Activated CD8-positive, alpha-beta memory T cell treated with anti-CD3 and anti-CD28 coated beads, Interleukin-2, amount 50 U/mL, for 1 hour (primary cell): ENCODE data around the gene EMC6.
"Not testable (repeated sequence)": the region's sequence is repeated elsewhere in the genome, so short reads cannot be mapped to it uniquely, and the experiment has no call there.

ENCODE experiments used
- DNase-seq: peaks from one replicate; pipeline ENCODE4 v3.0.0-alpha.2; 2020; ENCODE audit errors: extremely low read depth

EMC6 gene

DNA sequence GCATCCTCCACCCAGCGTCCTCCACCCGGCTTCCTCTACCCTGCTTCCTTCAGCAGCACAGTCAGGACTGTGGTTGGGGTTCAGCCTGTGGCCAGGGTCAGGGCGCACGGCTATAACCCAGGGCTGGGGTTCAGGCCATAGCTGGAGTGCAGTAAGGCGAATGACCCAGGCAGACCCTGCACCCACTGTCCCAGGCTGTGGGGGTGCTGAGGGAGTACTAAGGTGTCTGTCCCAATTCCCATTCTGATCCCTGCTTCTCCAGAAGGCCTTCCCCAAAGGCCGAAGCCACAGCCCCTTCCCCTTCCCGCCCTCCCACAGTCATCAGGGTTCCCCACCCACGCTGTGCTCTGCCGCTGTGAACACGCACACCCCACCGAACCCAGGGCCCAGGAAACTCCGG lies 12.4 kb downstream of the EMC6 start:
- no peak for DNase-seq

DNA sequence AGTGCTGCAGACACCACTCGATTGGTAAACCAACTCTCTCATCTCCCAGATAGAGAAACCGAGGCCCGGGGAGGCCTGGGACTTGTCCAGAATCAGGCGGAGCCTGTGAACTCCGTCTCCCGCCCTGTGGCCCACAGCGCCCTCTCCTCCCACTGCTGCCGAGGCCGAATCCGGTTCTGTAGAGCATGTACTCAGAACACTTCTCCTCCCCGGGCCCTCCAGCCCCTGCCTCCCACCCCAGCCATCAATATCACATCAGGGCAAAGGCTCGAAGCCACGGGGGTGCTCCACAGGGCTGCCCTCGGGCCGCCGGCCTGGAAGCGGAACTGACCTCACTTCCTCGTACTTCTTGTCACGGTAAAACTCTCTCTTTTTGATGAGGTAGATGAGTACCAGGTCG lies 13.0 kb downstream of the EMC6 start:
- no peak for DNase-seq

DNA sequence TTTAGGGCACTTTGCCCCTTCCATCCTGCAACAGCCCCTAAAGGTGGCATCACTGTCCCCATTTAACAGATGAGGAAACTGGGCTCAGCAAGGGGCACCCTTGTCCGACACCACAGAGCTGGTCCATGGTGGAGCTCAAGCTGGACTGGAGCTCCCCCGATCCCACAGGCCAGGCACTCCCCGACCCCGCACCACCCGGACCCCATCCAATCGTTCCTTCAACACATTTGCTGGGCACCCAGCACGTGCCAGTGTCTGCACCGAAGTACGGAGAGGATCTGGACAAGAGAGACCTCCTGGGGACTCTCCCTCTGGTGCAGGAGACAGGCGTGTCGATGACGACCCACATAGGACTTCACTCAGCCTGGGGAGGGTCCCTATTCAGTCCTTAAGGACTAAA lies 13.4 kb downstream of the EMC6 start:
- no peak for DNase-seq

DNA sequence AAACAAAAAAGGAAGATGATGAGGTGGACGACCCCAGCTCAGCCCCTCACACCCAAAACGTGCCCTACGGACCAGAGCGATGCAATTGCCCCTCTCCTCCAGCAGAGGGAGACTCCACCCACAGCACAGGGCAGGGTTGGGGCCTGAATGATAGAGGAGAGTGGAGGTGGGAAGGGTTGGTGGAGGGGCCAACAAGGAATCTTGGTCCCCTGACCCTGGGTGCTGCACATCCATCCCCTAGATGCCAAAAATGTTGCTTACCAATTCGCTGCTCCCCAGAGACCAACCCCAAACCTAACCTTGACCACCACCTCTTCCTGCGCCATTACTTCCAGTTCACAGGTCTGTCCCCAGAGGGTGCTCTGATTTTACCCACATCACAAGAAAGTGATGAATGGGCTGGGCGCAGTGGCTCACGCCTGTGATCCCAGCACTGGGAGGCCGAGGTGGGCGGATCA lies 14.5 kb downstream of the EMC6 start:
- no peak for DNase-seq

DNA sequence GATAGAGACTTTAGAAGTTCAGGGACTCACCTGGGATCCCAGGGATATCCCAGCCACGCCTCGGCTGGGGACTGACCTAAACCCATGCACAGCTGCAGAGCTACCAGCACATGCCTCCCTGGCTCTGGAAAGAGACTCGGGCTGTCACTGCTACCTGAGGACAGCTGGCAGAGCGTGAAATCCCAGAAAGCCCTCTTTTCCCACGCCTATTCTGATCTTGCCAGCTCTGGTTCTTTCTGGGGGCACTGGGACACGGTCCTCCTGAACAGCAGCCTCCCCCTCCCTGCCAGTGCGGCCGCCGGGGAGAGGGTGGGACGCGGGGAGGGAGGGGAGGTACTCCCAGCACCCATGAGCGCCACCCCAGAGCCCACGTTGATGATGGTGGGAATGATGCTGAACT lies 16.6 kb downstream of the EMC6 start:
- DNase-seq, result no peak

DNA sequence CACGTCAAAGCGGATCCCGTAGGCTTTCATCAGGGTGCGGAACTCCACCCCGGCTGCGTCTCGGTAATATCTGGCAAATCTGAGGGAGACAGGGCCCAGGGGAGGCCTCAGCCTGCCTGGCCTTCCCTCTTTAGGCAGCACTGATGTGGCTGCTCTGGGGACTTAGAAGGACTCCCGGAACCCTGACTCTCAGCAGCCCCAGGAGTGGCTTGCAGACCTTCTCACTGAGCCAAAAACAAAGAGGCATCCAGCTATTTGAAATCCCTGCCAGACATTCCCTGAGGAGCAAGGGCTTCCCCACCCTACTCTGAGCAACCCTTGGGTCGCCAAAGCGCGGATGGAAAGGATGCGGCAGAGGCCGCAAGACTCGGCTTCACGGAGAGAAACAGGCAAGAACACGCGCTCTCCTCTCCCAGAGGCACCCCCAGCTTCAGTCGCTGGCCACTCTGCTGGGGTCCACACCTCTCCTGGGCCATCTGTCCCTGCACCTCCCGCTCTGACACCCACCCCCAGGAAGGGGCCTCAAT lies 19.5 kb downstream of the EMC6 start:
- no peak for DNase-seq

DNA sequence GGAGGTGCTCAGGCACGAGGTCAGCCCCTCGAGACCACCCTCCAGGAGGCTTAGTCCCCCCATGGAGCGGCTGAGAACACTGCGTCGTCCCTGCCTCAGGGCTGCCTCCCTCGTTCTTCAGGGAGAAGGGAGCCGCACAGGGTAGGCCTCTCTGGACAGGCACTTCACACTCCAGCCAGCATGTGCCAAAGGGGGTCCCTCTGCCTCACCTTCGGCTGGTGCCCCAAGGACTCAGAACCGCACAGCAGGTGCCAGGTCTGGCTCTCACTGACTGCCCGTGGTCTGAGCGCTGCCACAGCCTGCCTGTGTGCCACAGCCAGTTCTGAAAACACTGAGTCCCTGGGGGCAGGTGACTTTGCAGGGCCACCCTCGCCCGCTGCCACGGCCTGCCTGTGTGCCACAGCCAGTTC lies 20.2 kb downstream of the EMC6 start:
- DNase-seq, result no peak

DNA sequence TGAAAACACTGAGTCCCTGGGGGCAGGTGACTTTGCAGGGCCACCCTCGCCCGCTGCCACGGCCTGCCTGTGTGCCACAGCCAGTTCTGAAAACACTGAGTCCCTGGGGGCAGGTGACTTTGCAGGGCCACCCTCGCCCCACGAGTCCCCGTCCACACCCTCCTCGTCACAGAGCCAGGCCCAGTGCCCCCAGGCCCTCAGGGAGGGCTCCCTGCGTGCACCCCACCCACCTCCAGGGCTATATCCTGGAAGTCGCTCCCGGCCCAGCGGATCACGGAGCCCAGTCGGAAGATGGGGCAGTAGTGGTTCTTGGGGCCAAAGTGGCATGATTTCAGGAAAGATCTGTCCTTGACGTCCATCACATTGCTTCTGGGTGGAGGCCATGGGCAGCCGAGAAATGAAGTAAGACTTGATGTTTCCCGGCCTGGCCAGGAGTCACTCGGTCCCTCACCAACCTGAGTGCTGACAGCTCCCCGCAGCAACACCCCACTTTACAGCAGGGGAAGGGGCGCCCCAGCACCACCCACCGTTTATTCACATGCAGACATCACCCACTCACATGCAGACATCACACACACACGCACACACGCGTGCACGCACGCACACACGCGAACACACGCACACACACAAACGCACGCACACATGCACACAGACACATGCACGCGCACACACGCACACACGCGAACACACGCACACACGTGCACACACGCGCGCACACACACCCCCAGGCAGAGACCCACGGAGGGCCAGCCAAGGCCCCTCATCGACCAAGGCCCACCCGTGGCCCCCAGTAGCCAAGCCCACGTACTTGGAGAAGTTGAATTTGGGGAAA lies 20.9 kb downstream of the EMC6 start:
- no peak for DNase-seq

DNA sequence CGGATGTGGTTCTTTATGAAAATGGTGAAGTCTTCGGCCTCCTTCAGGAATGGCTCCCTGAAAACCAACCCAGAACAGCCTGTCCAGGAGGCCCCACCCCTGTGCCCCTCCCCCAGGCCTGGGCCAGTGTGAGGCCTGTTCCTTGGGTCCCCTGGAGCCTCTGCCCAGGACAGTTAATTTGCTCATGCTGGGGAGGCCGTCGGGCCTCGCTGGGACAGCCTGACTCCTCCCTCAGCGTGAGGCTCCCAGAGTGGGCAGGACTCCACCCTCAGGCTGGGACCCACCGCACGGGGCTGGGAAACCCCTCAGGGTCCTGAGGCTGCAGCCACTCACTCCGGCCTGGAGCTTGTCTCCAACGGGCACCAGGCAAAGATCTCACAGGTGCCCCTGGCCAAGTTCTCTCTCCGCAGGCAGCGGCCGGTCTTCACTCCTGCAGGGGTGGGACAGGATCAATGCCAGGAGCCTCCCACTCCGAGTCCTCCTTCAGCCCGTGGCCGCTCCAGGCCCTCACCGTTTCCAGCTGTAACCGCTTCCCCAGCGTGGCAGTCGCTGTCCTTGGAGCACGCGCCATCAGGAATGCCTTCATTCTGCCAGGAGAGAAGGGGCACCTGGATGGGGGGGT lies 21.6 kb downstream of the EMC6 start:
- DNase-seq, result no peak

DNA sequence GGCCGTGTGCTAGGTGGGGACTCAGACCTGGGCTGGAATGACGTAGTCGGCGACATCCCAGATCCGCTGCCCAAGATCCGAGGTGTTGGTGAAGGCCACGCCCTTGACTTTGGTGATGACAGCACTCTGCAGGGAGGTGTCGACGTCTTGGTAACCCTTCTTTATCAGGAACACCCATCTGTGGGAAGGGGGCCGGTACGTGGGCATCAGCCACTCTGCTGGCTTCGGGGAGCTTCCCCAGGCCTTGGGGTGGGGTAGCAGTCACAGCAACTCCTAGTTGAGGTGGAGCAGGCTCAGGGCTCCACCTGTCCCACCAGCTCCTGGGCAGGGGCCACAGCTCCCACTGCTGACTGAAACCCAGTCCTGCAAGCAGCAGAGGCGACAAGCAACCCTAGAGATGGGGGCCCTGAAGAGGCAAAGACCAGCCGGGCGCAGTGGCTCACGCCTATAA lies 23.0 kb downstream of the EMC6 start:
- DNase-seq, result no peak

DNA sequence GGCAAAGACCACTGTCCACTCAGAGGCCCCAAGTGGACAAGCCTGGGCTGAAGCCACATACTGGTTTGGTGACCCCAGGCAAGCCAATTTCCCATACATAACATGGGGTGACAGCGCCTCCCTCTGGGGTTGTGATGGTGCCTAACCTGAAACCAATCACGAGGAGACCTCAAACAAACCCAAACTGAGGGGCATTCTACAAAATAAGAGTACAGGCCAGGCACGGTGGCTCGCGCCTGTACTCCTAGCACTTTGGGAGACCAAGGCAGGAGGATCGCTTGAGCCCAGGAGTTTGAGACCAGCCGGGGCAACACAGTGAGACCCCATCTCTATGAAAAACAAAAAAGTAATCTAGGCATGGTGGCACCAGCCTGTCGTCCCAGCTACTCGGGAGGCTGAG lies 23.7 kb downstream of the EMC6 start:
- no peak for DNase-seq

DNA sequence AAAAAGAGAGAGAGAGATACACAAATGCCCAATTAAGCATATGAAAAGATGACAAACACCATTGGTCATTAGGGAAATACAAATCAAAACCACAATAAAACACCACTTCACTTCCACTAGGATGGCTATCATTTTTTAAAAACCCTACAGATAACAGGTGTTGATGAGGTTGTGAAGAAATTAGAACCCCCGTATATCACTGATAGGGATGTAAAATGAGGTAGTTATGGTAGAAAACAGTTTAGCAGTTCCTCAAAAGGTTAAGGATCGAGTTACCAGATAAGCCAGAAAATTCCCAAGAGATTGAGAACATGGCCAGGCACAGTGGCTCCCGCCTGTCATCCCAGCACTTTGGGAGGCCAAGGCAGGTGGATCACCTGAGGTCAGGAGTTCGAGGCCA lies 24.5 kb downstream of the EMC6 start:
- DNase-seq, result no peak

DNA sequence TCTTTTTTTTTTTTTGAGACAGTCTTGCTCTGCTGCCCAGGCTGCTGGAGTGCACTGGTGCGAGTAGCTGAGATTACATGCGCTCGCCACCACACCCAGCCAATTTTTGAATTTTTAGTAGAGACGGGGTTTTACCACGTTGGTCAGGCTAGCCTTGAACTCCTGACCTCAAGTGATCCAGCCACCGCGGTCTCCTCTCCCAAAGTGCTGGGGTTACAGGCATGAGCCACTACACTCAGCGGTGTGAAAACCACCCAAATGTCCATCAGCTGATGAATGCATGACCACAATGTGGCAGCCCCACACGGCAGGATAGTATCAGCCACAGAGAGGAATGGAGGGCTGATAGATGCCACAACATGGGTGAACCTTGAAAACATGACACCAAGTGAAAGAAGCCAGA lies 25.2 kb downstream of the EMC6 start:
- no peak for DNase-seq

DNA sequence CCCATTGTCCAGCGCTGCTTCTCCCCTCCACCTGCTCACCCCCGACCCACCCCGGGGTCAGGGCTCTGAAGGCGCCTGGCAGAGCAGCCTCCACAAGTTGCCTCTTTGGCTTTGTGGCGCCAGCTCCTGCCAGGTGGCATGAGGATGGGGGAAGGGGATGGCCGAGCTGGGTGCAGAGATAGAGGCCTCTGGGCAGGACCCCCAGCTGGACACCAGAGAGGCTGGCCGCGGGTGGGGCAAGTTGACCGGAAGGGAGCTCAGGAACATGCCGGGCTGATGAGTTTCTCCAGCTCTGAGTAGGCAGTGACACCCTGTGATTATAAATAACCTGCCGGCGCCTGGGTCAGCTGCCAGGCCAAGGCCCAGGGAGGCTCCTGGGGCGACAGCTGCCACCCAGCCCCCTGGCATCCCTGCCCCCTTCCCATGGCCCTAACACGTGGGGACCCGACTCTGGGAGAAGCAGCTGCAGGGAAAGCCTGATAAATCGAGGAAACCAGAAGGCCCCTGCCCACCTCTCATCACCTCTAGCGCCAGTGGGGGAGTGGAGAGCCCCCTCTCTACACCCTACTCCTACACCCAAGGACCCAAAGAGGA lies 26.6 kb downstream of the EMC6 start:
- no peak for DNase-seq

DNA sequence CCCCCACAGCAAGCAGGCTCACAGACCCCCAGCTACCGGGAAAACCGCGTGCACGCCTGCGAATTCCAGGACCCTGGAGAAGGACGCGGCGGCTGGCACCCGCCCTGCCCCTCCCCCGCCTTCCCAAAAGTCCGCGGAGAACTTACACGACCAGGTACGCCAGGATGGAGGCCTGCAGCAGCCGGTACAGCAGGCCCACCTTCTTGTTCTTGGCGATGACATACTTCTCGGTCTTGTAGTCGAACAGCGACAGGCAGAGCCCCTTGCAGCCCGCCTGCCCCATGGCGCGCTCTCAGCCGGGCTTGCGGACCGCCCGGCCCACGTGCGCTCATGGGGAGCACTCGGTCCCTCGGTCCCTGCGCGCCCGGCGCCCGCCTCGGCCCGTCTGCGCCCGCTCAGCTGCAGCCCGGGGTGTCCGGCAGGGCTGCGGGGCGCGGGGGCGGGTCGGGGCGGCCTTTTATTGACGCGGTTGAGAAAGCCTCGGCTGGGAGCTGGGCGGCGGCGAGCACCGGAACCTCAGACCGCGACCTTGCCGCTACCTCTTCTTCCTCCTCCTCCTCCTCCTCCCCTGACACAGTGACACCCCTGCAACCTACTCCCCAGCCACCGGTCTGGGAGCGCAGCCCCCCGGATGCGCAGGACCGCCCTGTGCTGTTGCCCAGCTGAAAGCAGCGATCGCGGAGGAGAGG lies 27.3 kb downstream of the EMC6 start, which contains the start of gene P2RX5:
P2RX5 (minus strand) TSS at position 433 of the 689 bp plus-strand sequence; CDS start at position 283, 150 bp downstream.
- DNase-seq, result no peak

DNA sequence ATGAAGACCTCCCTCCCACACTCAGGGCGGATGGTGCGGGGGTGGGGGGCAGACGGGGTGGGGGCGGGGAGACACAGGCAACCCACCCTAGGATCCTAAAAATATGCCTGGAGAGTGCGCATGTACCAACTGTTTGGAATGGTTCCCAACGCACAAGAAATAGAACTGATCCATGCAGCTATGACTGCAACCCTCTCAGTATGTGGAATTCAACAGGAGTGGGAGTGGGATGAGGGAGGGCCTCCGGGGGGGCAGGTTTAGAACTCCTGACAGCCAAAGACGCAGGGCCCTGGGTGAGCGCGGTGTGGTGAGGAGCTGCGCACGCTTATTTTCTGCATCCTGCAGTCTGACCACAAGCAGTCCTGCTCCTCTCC lies 28.5 kb downstream of the EMC6 start:
- DNase-seq, result no peak

DNA sequence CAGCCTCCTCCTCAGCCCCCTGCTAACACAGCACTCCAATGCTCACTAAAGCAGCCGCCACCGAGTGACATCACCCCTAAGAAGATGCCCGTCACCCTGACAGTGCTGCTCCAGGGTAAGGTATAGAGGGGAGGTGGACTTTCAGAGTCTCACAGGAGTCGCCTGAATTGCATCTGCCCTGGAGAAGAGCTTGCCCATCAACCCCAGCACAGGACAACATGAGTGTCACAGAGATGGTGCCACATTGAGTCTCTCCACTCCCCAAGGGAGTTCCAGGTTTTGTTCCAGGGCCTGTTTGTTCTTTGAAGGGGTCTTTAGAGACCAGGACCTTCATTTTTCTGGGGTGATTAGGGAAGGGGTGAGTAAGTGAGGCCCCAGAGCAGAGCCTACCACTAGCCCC lies 29.5 kb downstream of the EMC6 start:
- DNase-seq, result no peak

DNA sequence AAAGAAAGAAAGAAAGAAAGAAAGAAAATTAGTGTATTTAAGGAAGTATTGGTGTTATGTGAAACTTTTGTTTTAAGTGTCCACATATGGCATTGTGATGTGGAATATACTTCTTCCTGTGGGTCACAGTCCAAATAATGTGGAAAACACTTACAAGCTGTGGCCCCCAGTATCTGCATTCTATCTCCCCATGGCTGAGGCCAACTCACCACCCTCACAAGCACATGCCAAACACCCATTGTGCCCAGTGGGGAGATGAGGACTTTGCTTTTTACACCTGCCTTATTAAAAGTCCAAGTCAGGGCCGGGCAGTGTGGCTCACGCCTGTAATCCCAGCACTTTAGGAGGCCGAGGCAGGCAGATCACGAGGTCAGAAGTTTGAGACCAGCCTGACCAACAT lies 31.3 kb downstream of the EMC6 start:
- no peak for DNase-seq

DNA sequence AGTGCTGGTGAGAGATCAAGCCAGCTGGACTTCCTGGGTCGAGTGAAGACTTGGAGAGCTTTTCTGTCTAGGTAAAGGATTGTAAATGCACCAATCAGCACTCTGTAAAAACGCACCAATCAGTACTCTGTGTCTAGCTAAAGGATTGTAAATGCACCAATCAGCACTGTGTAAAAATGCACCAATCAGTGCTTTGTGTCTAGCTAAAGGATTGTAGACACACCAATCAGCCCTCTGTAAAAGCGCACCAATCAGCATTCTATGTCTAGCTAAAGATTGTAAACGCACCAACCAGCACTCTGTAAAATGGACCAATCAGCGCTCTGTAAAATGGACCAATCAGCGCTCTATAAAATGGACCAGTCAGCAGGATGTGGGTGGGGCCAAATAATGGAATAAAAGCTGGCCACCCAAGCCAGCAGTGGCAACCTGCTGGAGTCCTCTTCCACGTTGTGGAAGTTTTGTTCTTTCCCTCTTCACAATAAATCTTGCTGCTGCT lies 33.5 kb downstream of the EMC6 start:
- not testable (repeated sequence) for DNase-seq

DNA sequence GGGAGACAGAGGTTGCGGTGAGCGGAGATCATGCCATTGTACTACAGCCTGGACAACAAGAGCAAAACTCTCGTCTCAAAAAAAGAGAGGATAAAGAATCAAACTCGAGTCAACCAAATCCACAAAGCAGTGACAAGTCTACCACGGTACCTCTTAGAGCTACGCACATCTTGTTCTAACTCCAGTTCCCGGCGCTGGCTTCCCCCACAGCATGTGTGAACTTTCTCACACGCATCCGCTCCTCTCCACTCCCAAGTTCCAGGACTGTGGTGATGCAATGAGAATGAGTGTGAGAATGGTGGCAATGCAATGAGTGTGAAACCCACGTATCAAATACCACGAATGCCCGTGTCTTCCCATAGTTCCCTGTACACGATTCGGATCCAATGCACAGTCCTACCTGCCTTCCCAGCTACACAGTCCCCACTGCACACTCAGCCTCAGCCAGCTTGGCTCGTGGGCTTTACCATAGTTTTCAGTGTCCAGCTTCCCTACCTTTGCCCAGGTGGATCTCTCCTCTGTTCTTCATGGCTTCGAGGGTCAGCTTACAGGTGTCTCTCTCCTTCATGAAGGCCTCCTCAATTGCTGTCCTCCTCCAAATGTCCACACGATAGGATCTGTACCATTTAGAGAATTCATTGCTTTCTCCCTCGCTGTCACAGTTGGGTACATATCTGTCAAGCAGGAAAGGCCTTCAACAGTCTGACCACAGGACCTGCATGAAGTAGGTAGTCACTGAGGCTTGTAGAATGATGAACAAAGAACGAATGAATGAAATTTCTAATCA lies 36.5 kb downstream of the EMC6 start:
- DNase-seq, result no peak

DNA sequence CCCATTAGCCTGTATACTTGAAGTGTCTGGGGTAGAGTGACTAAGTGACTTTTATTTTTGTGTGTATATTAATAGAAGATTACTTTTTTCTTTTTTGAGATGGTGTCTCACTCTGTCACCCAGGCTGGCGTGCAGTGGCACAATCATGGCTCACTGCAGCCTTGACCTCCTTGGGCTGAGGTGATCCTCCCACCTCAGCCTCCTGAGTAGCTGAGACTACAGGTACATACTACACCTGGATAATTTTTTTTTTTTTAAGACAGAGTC lies 37.0 kb downstream of the EMC6 start:
- DNase-seq, result not testable (repeated sequence)
